Iris pigment epithelial cell (primary cell): ENCODE results near the gene RABGAP1.

Experiments
- DNase-seq: peaks from one replicate; pipeline ENCODE4 v3.0.0-alpha.2; 2011; ENCODE audit warnings: low read depth

The RABGAP1 gene

DNA sequence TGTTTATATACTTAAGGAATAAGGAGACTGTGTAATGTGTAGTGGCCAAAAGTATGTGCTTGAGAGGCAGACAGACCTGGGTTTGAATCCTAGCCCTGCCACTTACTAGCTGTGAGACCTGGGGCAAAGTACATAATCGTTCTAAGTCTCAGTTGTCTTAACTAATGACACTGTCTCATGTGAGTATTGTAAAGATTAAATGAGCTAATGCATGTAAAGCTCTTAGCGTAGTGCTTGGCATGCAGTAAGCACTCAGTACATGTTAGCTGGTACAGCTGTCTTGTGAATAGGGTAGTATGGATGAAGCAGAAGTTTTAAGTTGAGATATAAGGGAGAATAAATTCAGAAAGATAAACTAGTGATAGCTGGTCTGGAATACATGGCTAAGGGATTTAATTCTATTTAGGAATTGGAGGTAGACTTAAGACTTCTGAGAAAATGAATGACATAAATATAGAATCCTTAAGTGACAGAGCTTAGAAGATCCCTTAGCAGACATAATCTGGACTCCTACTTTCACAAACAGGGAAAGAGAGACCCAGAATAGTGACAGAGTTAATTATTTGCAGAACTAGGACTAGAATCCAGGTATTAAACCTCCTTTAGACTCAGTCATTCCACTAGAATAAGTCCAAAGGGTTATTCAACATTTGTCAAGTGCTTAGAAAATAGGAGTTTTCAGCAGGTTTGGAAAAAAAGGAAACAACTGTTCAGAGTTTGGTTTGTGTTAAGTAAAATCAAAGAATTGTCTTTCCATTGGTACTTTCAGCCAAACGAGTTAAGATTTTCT is 105.8 kb downstream of the RABGAP1 start:
- no peak for DNase-seq

DNA sequence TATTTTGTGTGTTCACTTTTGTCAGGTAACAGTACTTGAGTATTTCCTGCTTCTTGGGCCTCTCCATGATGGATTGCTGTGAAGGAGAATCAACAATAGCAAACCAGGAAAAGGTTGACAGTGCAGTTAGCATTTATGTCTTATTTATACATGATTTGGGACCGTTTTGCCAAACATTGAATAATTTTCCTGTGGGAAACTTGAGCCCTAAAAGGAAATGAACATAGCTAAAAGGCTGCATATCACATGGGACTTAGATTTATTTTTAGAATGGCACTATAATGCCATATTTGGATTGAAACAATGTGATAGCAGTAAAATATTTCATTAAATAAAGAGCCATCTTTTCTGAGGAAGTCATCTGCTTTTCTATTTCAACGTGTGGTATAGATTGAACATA is 107.9 kb downstream of the RABGAP1 start:
- no peak for DNase-seq

DNA sequence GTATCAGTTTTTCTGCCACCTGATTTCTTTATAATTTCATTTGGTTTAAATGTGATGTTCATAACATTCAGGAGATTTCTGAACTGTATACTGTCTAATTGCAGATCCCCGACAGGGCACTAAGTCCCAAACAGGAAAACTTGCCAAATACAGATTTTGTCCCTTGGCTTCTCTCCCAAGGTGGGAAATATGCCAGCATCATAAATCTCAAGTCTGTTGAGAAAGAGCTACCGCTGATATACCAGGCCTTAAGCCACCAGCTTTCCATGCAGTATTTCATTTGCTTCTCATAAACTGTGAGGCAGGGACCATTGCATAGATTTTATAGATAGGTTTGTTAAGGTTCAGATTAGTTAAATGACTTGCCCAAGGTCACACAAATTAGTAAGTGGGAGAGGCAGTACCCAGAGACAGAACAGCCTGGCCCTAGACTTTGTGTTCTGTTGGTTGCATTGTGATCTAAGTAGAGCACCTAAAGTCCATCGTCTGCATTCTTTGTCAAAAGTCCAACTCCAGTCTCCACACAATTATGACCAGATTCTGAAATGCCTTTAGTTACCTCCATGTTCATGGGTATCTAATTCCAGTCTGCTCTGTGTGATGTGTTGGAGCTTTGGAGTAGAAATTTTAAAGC is 108.9 kb downstream of the RABGAP1 start:
- peak; percentile 56 for DNase-seq

DNA sequence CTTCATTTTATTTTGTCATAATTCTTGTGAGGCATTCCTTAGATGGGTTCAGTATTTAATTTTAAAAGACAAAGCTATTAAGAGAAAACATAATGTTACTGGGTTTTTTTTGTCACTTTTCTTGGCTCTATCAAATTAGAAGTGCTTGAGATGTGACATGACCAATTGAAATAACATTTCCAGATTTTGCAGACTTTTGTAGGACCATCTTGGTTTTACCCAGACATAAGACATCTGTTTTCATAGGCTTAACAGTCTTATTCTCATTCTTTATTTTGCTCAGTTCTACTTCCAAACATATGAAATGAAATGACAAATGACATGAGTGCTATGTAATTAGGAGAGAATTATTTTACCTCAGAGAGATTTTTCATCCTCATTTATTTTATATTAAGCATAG is 112.2 kb downstream of the RABGAP1 start:
- no peak for DNase-seq

DNA sequence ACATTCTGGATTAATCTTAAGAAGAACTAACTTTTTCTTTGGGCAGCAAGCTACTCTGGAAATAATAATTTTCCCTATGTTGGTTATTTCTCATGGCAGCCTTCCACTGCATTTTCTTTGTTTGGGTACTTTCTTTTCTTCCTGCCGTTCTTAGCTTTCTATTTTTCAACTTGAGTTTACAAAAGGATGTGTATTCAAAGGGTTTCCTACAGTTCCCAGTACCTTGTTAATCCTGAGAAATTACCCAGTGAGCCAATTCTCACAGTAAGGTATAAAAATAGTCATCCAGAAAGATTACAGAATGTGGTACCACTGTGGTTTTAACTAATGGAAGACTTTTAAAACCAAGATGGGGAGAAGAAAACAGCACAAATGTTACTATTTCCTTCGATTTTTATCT is 112.9 kb downstream of the RABGAP1 start:
- DNase-seq: no peak

DNA sequence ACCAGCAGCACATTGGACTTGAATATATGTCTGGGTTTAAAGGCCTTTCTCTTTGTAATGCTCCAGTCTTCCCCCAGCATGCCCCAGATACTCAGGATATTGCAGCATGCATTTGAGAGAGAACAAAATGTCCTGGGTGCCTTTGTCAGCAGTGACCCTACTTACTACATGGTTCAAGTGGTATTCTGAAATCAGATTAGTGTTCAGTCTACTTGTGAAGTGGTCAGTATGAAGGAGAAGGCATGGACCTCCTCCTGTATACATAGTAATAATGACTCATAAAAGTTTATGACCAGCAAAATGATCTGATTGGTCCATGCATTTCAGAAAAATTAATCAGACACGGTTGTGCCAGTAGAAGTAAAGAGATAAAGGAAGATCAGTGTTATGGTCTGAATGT is 118.0 kb downstream of the RABGAP1 start:
- peak; percentile 96 for DNase-seq

DNA sequence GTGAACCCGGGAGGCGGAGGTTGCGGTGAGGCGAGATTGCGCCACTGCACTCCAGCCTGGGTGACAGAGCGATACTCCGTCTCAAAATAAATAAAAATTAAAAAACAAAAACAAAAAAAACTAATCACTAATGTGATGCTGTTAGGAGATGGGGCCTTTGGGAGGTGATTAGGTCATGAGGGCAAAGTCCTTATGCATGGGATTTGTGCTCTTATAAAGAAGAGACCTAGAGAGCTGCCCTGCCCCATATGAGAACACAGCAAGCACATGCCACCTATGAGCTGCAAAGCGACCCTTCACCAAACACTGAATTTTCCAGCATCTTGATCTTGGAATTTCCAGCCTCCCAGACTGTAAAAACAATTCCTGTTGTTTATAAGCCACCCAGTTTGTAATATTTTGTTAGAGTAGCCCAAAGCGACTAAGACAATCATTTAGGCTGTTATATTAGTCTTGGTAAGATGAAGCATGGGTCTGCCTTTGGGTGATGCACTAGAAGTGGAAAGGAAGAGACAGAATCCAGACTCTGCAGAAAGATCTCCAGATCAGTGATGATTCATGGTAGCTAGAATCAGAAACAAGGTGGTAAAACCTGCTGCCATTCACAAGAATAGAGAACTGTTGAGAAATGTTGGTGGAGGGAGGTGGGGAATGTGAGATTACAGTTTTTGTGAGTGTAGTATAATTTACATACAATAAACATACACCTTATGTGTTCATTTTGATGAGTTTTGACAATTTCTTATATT is 118.8 kb downstream of the RABGAP1 start:
- peak; percentile 29 for DNase-seq

DNA sequence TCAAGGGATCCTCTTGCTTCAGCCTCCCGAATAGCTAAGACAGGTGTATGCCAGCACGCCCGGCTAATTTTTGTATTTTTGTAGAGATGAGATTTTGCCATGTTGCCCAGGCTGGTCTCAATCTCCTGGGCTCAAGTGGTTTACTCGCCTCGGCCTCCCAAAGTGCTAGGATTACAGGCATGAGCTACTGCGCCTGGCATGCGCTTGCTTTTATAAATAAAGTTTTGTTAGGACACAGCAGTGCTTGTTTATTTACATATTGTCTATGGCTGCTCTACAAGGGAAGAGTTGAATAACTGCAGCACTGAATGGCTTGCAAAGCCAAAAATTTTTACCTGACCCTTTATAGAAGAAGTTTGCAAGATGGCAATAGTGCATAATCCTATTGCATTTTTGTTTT is 120.4 kb downstream of the RABGAP1 start:
- no peak for DNase-seq

DNA sequence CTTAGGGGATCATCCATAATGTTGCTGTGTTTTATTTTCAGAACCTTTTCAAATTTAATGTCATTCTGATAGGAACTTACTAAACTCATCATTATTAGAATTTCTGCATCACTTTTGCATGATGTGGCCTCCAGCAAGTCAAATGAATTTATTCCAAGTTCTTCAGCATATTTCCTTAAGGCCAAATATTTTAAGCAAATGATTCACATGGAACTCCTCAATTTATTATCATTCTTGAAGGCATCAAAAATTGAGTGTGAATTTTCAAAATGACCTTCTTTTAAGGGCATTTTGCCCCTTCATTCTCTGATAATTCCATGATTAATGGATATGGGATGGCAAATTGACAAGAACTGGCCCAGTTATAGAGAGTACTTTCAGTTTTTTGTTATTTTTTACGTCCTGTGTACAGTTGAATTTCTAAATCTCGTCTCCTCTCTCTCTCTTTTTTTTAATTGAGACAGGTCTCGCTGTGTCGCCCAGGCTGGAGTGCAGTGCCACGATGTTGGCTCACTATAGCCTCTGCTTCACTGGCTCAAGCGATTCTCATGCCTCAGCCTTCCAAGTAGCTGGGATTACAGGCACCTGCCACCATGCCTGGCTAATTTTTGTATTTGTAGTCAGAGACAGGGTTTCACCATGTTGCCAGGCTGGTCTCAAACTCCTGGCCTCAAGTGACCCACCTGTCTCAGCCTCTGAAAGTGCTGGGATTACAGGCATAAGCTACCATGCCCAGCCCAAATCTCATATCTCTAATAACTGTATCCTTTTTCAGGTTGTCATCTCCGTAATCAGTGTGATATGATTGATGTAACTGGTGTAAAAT is 121.7 kb downstream of the RABGAP1 start:
- no peak for DNase-seq

DNA sequence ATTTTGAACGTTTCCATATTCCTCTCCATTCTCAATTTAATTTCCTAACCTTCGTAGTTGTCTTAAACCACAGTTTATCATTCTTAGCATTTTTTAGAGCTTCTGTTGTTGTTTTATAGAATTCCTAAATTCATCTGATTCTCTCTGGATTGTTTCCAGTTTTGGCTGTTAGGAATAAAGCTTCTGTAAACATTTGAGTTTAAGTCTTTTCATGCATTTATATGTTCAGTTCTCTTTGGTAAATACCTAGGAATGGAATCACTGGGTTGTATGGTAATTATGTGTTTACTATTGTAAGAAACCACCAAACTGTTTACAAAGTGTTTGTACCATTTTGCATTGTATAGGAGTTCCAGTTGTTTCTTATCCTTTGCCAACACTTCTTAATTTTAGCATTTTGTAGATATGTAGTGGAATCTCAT is 122.4 kb downstream of the RABGAP1 start:
- DNase-seq: peak; percentile 81

DNA sequence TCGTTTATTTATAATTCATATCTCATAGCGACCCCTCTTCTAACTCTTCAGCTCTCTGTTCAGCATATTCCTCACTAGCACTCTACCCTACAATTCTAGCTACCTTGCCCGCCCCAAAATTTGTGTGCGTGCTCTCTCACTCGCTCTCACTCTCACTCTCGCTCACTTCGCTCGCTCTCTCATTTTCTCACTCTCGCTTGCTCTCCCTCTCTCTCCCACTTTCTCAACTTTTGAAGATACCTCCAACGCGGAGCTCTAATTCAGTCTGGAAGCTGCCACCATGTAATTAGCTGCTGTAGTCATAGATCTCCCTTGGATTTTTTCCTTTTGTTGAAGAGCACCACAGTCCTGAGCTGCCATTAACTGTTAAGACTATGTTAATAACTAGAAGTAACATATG is 123.1 kb downstream of the RABGAP1 start:
- DNase-seq: no peak

DNA sequence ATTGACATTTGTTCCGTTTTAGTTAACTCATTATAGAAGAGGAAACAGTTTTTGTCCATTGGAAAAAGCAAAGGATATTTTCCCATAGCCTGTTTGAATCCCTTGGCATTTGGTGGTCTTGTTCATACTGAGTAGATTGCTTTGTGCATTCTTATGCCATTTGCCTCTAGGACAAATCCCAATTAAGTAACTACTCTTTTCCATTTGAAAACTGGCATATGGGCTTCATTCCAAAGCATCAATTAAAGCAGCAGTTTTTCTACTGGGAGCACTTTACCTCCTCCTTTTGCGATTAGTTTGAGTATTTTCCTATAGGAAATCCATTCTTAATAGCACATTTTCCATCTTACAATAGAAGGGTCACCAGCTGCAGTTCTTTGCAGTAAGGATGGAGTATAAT is 123.9 kb downstream of the RABGAP1 start:
- no peak for DNase-seq

DNA sequence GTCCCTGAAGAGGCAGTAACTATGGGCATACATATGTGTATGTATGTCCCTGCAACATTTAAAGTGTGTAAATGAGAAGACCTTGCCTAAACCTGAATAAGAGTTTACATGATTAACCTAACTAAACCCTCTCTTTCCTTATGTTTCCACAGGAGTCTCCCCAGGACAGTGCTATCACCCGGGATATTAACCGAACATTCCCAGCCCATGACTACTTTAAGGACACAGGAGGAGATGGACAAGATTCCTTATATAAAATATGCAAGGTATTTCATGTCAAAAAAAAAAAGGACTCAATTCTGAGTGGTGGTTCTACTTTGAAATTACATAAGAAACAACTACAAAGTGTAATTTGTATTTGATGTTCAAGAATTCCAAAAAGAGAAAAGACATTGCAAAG is 124.4 kb downstream of the RABGAP1 start:
- DNase-seq: peak; percentile 24

DNA sequence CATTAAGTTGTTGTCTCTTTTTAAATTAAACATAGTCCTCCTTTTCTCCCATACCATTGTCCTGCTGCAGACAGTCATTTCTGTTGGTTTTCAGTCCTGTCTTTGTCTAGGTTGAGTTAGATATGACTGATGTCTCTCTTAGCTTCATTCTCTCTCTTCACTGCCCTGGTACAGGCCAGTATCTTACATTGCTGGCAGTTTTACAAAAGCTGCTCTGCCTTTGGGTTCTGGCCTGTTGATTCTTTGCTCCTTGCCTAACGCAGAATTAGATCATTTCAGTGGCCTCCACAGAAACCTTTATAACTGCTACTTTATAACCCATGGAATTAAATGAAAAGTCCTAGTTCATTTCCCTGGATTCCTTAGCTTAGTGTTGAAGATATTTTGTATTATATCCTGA is 126.3 kb downstream of the RABGAP1 start:
- DNase-seq: no peak

DNA sequence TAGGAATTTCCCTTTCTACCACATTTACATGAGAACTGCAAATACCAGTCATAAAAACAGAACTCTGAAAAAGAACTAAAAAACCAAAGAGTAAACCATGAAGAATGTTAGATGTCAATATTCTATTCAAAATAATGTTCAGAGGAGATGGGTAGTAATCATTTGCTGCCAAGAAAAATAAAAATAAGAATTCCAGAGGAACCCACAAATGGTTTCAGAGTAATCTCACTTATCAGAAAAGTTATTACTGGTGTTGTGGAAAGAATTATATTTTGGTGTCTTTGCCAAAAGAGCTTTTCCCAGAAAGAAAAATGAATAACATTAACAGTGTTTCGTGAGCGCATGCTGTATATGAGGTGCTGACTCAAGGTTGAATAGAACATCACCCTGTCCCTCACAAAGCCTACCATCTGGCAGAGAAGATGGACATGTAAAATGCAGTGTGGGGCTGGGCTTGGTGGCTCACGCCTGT is 128.2 kb downstream of the RABGAP1 start:
- peak; percentile 96 for DNase-seq

DNA sequence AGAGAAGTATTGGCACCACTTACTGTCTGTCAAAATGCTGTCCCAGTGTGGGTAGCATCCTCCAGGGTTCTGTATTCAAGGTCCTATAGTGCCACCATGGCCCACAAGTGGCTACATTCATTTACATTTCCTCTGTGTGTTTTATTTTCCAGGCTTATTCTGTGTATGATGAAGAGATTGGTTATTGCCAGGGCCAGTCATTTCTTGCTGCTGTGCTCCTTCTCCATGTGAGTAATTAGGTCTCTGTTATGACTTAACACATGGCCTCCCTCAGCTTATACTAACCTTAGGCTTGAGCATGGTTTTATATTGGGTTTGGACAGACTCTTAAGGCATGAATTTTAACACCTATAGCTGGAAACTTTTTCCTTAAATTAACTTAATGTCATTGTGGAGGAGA is 129.4 kb downstream of the RABGAP1 start:
- DNase-seq: no peak

DNA sequence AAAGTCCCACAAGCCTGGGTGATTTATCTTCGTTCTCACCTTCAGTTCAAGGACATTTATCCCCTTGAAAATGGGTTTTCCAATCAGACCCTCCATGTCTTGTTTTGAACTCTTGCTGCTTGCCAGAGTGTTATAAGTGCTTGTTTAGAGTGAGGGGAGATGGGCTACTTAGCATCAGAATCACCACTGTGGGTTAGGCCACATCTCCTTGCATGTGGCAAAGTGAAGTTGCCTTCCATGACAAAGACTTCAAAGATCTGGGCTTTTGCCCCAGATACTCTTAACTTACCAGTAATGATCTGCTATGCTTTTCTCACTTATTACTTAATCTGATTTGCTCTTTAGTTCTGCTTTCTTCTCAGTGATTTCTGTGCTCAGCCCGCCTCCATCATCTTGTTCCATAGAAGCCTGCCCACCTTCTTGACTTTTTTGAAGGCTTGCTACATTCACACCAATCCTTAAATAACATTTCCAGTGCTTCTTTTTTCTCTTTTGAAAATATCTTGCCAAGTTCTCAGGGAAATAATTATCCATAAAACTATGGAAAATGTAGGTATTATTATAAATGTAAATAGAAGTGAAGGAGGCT is 131.7 kb downstream of the RABGAP1 start:
- DNase-seq: no peak

DNA sequence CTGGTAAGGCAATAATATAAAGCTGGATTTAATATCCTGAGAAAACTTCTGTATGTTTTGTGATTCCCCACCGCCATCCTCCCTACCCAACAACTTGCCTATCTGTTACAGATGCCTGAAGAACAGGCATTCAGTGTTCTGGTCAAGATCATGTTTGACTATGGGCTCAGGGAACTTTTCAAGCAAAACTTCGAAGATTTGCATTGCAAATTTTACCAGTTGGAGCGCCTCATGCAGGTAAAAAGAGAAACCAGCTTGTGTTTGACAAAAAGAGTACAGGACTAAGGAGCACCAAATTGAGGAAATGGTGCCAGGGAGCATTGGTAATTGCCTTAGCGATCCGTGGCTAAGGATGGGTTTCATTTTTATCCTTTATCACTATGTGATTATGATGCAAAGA is 132.6 kb downstream of the RABGAP1 start:
- no peak for DNase-seq

DNA sequence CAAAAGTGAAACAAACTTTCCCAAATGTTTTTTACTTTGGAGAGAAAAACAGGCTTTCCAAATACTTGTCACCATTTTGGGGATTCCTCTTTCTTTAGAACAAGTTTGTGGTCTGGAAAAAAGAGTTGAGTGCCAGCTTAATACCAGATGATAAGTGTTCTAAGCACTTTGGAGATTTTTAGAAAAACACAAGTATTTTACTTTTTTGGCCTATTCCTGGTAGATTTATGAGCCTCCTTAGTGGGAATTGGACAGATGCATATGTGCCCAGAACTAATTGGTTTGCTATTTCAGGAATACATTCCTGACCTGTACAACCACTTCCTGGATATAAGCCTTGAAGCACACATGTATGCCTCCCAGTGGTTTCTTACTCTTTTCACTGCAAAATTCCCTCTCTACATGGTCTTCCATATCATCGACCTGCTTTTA is 133.2 kb downstream of the RABGAP1 start:
- peak; percentile 59 for DNase-seq

DNA sequence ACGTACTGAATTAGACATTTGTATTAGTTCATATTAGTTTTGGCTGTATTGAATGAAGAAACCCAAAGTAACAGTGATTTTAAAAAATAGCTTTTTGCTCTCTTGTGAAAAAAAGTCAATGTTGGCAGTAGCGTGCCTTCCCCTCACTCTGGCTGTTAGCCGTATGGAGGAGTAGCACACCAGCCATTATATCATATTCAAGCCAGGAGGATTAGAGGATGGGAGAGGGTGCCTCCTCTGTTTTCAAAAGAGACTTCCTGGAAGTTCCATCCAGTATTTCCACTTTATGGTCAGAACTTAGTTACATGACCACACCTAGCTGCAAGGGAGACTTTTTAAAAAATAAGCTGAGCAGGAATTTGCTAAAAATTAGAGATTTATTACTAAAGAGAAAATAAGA is 133.8 kb downstream of the RABGAP1 start:
- no peak for DNase-seq

DNA sequence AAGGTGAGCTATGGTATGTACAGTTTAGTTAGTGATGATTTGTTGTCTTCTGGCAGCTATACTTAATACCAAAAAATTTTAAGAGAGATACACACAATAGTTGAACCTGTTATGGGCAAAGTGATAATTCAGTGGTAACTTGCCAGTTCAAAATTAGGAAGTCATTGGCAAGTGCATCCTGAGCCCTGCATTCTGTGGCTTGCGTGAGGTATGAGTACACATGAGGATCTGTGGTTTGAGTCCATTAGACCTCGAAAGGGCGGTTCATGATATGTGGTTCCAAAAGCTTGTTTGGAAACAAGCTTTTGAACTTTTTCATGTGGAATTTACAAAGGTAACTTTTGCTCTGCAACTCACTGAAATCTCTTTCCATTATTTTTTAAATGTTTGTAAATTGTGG is 139.6 kb downstream of the RABGAP1 start:
- DNase-seq: no peak

DNA sequence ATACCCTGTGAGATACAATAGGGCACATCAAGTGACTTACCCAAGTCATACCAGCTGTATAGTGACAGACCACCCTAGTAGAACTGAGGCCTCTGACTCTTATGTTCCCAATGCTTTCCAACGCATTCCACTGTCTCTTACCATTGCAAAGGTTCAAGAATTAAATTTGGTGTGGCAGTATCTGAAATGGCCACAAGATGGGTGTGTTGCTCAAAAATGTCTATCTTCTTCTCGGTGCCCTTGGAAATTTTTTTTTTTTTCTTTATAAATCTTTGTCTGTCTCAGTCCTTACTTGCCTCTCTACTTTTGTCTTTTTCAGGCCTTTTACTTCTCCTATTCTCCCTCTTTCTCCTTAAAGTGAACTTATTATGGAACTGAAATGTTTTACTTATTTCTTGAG is 141.0 kb downstream of the RABGAP1 start:
- peak; percentile 58 for DNase-seq
